Activated naive CD8-positive, alpha-beta T cell treated with anti-CD3 and anti-CD28 coated beads, Interleukin-2, amount 50 U/mL, for 24 hours (primary cell): ENCODE measurements around the gene ETV6.

ENCODE experiments used
- ATAC-seq: fragments of 150-1000 bp; cut with Tn5 transposase; one replicate; pipeline ENCODE4 v1.10.0; 2021
- DNase-seq: peaks from one replicate; pipeline ENCODE4 v3.0.0; 2021
- H3K27ac Mint-ChIP-seq: one replicate; pipeline ENCODE4 v1.8.0; 2021; ENCODE audit warnings: mild to moderate bottlenecking, mixed read lengths
- H3K27me3 Mint-ChIP-seq: one replicate; pipeline ENCODE4 v1.8.0; 2021; ENCODE audit warnings: mixed read lengths
- H3K36me3 Mint-ChIP-seq: one replicate; pipeline ENCODE4 v1.8.0; 2021; ENCODE audit warnings: low read depth, mixed read lengths
- H3K4me1 Mint-ChIP-seq: one replicate; pipeline ENCODE4 v1.8.0; 2021; ENCODE audit warnings: mixed read lengths
- H3K4me3 Mint-ChIP-seq: one replicate; pipeline ENCODE4 v1.8.0; 2021; ENCODE audit warnings: mild to moderate bottlenecking, moderate library complexity, mixed read lengths
- H3K9me3 Mint-ChIP-seq: one replicate; pipeline ENCODE4 v1.8.0; 2021; ENCODE audit warnings: mixed read lengths

Gene ETV6

DNA sequence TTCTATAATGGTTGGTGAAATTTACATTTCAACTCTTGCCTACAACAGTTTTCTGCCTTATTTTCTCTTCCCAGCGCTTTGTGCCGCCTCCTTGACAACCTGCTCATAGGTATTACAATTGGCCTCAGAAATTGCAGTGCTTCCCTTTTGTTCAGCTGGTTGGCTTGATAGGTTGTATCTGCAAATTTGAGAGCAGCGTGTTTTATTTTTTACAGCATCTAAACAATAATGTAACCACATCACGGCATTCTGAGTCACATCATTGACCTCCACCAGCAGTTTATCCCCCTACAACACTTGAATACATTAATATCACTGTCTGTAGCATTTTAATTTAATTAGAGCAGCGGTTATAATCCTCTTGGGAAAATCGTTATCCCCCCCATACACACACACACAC is 99.4 kb downstream of the ETV6 start:
- Mint-ChIP-seq H3K4me1 (peaks cover 45% of the 10 kb centered on the region), H3K36me3 (peaks cover 15% of the 10 kb centered on the region), H3K4me3 (no peak overlapping the region), H3K27me3 (no peaks in the 10 kb centered on the region), H3K9me3 (no peaks in the 10 kb centered on the region), H3K27ac (no peak overlapping the region)
- no peak for ATAC-seq
- DNase-seq = no peak

DNA sequence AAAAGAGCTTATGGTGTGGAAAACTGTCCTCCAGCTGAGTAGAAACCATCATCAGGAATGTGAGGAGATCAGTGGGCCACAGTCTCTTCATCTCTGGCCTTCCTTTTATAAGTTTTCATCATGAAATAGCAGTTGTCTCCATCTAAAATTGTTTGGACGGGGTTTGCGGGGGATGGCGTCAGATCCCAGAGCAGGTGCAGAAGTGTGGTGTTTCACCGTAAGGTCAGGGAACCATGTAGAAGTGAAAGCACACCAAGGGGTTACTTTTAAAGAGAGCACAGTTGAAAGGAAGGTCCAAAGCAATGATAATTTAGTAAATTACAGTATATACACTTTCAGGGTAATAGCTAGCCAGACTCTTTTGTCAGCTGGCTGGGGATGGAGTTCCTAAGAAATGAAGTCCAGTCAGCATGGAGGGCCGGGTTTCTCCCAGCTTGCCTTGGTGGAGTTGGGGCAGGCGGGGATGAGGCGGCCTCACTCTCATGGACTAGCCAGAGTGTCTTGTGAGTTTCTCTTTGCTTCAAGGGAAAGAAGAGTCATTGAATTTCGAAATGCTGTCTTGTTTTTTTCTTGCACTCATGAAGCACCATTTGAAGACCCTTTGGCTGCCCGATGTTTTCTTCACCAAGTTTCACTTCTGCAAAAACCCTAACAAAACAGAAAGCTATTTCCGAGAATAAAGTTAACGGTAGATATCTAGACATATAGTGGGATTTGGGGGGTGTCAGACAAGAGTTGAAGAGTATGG is 100.6 kb downstream of the ETV6 start:
- peak; percentile 46 for ATAC-seq
- H3K4me3 Mint-ChIP-seq = peak overlapping the region; percentile 36
- peaks cover 43% of the 10 kb centered on the region for H3K4me1 Mint-ChIP-seq
- peak overlapping the region; percentile 64 for H3K27ac Mint-ChIP-seq
- H3K27me3 Mint-ChIP-seq = no peaks in the 10 kb centered on the region
- H3K9me3 Mint-ChIP-seq = no peaks in the 10 kb centered on the region
- peaks cover 19% of the 10 kb centered on the region for H3K36me3 Mint-ChIP-seq
- DNase-seq = no peak

DNA sequence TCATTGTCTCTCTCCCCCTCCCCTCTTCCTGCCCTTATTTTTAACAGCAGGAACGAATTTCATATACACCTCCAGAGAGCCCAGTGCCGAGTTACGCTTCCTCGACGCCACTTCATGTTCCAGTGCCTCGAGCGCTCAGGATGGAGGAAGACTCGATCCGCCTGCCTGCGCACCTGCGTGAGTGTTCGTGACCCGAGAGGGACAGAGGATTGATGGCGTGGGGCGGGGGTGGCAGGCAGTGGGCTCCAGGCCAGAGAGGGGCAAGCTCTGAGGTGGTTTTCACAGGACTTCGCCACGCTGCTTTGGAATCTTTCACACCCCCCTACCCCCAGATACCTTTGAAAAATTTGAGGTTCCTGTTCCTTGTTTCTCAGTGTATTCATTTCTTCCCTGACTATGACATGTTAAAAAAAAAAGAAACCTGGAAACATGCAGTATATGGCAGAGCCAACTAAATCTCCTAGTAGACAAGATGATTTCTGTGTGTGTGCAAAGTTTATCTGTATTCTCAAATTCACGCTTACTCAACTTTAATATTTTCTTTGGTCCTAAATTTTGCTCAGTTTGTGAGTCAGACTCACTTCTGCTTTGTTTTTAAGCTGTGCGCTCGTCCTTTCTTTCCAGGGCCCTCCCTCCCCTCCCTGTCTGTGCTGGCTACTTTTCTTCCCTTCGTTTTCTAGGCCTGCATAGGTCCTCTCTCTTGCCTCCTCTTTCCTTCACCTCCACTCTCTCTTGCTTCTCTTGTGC is 103.1 kb downstream of the ETV6 start:
- no peak for DNase-seq
- H3K27ac Mint-ChIP-seq = peak overlapping the region; percentile 20
- no peaks in the 10 kb centered on the region for H3K27me3 Mint-ChIP-seq
- H3K4me3 Mint-ChIP-seq = no peak overlapping the region
- no peak for ATAC-seq
- H3K9me3 Mint-ChIP-seq = no peaks in the 10 kb centered on the region
- H3K36me3 Mint-ChIP-seq = peaks cover 22% of the 10 kb centered on the region
- peaks cover 27% of the 10 kb centered on the region for H3K4me1 Mint-ChIP-seq

DNA sequence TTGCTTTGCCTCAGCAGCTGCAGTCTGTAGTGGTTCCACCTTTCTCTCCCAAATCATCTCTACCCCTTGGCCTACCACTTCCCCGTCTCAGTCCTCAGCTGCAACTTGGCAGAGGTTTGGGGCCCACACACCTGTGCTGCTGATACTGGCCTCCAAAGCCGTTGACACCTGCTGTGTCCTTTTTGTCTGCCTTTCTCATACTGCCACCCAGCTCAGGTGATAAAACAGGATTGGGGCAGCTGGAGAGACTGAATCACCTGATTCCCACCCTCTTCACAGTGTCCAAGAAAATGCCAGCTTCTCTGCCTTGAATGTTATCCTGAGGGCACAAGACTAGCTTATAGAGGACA is 103.7 kb downstream of the ETV6 start:
- DNase-seq (no peak), ATAC-seq (no peak)
- Mint-ChIP-seq H3K27me3 (no peaks in the 10 kb centered on the region), H3K9me3 (no peaks in the 10 kb centered on the region), H3K4me3 (no peak overlapping the region), H3K27ac (peak overlapping the region; percentile 20), H3K4me1 (peaks cover 27% of the 10 kb centered on the region), H3K36me3 (peaks cover 22% of the 10 kb centered on the region)

DNA sequence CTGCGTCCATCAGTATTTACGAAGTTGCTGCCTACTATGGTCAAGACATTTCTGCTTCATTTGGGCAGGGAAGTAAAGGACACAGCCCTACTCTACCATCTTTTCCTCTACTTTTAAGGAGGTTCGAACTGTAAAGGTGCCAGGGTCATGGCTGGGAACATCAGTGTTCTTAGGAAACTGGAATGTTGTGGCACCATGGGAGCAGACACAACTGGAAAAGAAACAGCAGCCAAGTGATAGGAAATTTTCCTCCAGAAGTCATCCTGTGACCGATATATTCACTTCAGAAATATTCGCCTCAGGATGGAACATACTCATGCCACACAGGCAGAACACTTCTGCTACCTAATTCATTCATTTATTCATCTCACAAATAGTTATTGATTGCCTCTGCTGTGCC is 104.4 kb downstream of the ETV6 start:
- Mint-ChIP-seq H3K4me3 (no peak overlapping the region), H3K4me1 (peaks cover 32% of the 10 kb centered on the region), H3K27ac (no peak overlapping the region), H3K9me3 (no peaks in the 10 kb centered on the region), H3K27me3 (no peaks in the 10 kb centered on the region), H3K36me3 (peaks cover 22% of the 10 kb centered on the region)
- no peak for ATAC-seq
- DNase-seq = no peak

DNA sequence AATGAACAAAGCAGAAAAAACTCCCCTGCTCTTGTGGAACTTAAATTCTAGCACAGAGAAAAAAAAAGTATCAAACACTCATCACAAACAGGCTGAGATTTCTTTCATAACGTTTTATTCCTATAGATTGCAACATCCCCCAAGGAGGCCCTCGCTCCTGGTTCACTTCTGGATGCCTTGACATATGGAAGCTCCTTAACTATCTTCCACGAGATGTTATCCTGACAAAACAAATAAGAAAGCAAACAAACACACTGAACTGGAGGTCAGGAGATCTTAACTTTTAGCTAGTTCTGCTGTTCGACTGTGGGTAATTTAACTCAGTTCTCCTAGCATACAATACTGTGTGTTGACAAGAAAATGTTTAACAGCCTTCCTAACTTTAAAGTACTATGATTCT is 104.8 kb downstream of the ETV6 start:
- Mint-ChIP-seq H3K4me3 (no peak overlapping the region), H3K27me3 (no peaks in the 10 kb centered on the region), H3K27ac (no peak overlapping the region), H3K4me1 (peaks cover 32% of the 10 kb centered on the region), H3K36me3 (peaks cover 22% of the 10 kb centered on the region), H3K9me3 (no peaks in the 10 kb centered on the region)
- DNase-seq = no peak
- no peak for ATAC-seq

- Mint-ChIP-seq H3K4me3 (no peak overlapping the region), H3K36me3 (peaks cover 22% of the 10 kb centered on the region), H3K4me1 (peaks cover 32% of the 10 kb centered on the region), H3K27me3 (no peaks in the 10 kb centered on the region), H3K9me3 (no peaks in the 10 kb centered on the region), H3K27ac (no peak overlapping the region)
- ATAC-seq = no peak
- no peak for DNase-seq
Measured at GRCh38 chr12:11755302-11755930, 105.9 kb downstream of the ETV6 start.

DNA sequence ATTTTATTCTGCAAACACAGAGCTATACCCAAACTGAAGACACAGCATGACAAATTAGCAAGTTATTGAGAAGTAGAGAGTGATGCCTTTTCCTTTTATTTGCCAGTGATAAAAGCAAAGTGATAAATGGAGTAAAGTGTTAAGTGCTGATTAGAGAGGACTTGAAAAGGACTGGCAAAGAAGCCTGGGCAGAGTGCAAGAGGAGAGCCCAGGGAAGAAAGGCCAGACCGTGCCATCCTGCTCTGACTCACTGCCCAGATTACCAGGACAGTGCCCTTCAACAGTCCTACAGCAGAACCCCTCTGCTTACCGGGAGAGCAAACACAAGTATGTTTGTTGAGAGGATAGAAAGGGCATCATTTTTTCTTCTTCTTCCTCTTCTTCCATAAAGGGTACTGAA is 106.5 kb downstream of the ETV6 start:
- Mint-ChIP-seq H3K27me3 (no peaks in the 10 kb centered on the region), H3K4me3 (no peak overlapping the region), H3K27ac (peak overlapping the region; percentile 12), H3K4me1 (peaks cover 33% of the 10 kb centered on the region), H3K9me3 (no peaks in the 10 kb centered on the region), H3K36me3 (peaks cover 22% of the 10 kb centered on the region)
- ATAC-seq (no peak), DNase-seq (no peak)

GRCh38 chr12:11756523-11756922 is 107.0 kb downstream of the ETV6 start:
- Mint-ChIP-seq H3K9me3 (no peaks in the 10 kb centered on the region), H3K4me1 (peaks cover 33% of the 10 kb centered on the region), H3K36me3 (peaks cover 22% of the 10 kb centered on the region), H3K4me3 (no peak overlapping the region), H3K27ac (no peak overlapping the region), H3K27me3 (no peaks in the 10 kb centered on the region)
- ATAC-seq (no peak), DNase-seq (no peak)

- Mint-ChIP-seq H3K36me3 (peaks cover 22% of the 10 kb centered on the region), H3K9me3 (no peaks in the 10 kb centered on the region), H3K27ac (no peak overlapping the region), H3K27me3 (no peaks in the 10 kb centered on the region), H3K4me3 (no peak overlapping the region), H3K4me1 (peaks cover 35% of the 10 kb centered on the region)
- DNase-seq = no peak
- no peak for ATAC-seq
Measured at GRCh38 chr12:11757095-11757494, 107.6 kb downstream of the ETV6 start.

DNA sequence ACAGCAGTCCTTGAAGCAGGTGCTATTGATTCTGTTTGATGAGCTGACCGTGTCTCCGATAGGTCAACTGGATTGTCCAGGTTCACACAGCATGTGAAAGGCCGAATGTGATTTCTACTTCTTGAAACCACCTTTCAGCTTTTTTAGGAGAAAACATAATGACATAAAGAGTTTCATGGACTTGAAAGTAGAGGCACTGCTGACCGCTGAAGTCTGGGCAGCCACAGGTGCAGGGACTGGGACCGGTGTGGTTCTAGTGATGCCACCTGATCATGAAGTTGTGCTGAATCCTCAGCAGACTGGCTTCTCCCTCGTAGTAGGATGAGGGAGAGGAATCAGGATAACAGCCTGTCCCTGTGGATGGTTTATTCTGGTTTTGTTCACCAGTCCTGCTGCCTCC is 108.1 kb downstream of the ETV6 start:
- Mint-ChIP-seq H3K4me1 (peaks cover 39% of the 10 kb centered on the region), H3K9me3 (no peaks in the 10 kb centered on the region), H3K4me3 (no peak overlapping the region), H3K27ac (no peak overlapping the region), H3K36me3 (peaks cover 22% of the 10 kb centered on the region), H3K27me3 (no peaks in the 10 kb centered on the region)
- ATAC-seq (no peak), DNase-seq (no peak)

DNA sequence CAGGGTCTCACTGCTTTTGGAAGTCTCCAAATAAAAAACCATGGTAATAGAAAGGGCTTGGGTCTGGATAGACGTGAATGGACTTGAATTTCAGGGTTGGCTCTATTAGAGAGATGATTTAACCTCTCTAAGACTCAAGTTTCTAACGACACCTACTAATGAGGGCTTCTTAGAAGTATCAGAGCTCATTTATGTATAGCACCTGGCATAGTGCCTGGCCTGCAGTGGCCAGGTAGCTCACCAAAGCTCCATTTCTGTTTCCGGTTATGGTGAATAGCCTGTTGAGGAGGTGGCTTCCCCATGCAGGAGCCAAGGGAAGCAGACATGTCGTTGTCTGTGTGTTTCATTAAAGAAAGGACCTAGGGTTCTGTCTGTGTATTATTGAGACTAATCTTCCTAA is 108.6 kb downstream of the ETV6 start:
- H3K27ac Mint-ChIP-seq = no peak overlapping the region
- H3K9me3 Mint-ChIP-seq = no peaks in the 10 kb centered on the region
- DNase-seq (no peak), ATAC-seq (no peak)
- no peaks in the 10 kb centered on the region for H3K27me3 Mint-ChIP-seq
- peaks cover 19% of the 10 kb centered on the region for H3K36me3 Mint-ChIP-seq
- no peak overlapping the region for H3K4me3 Mint-ChIP-seq
- peaks cover 43% of the 10 kb centered on the region for H3K4me1 Mint-ChIP-seq

GRCh38 chr12:11758510-11759493 is 109.3 kb downstream of the ETV6 start:
- DNase-seq (no peak), ATAC-seq (no peak)
- H3K4me3 Mint-ChIP-seq = no peak overlapping the region
- no peaks in the 10 kb centered on the region for H3K9me3 Mint-ChIP-seq
- H3K36me3 Mint-ChIP-seq = peaks cover 14% of the 10 kb centered on the region
- peak overlapping the region; percentile 19 for H3K27ac Mint-ChIP-seq
- H3K27me3 Mint-ChIP-seq = no peaks in the 10 kb centered on the region
- peaks cover 48% of the 10 kb centered on the region for H3K4me1 Mint-ChIP-seq

DNA sequence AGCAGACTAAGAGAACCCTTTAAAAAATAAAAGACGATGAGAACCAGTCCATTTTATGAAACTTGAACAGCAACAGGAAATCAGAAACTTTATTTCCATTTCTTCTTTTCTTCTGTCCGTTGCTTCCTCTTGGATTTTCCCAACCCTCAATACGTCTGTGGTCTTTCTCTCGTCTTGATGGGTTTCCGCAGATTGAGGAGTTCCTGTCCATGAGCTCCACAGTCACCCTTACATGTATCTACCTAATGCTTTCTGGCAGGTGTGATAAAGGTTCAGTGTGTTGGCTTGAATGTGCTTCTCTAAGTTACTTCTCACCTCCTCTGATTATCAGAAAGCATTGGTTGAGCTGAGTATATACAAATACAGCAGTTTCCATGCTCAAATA is 110.0 kb downstream of the ETV6 start:
- H3K9me3 Mint-ChIP-seq = no peaks in the 10 kb centered on the region
- H3K4me1 Mint-ChIP-seq = peaks cover 55% of the 10 kb centered on the region
- no peaks in the 10 kb centered on the region for H3K27me3 Mint-ChIP-seq
- peaks cover 15% of the 10 kb centered on the region for H3K36me3 Mint-ChIP-seq
- DNase-seq (no peak), ATAC-seq (no peak)
- H3K27ac Mint-ChIP-seq = peak overlapping the region; percentile 4
- H3K4me3 Mint-ChIP-seq = no peak overlapping the region
